Peyer's patch (tissue), 4 donors: Measurements from ENCODE around the gene PTPN13. TPM values are rescaled to one million over a fixed set of nuclear protein-coding genes. Genes with fewer than 3 reads are reported as not detected.

Experiments
- DNase-seq, 3 donors: peaks; one replicate each; pipeline ENCODE4 v3.0.0-alpha.2; 2017 to 2019
- H3K27ac ChIP-seq, 4 donors: fragments of 200-600 bp; sonication (generic); one replicate each; pipeline ENCODE4 v1.5.1; 2016 to 2019
- H3K27me3 ChIP-seq, 2 donors: fragments of 200-600 bp; sonication (generic); one replicate each; pipeline ENCODE4 v1.5.1; 2019
- H3K36me3 ChIP-seq, 3 donors: fragments of 200-600 bp; sonication (generic); one replicate each; pipeline ENCODE4 v1.5.1; 2016 to 2019
- H3K4me1 ChIP-seq, 4 donors: fragments of 200-600 bp; sonication (generic); one replicate each; pipeline ENCODE4 v1.5.1; 2016 to 2019
- H3K4me3 ChIP-seq, 4 donors: fragments of 200-600 bp; sonication (generic); 1 replicate in 3 of 4; 2 replicates in 1 of 4; pipeline ENCODE4 v1.5.1; 2016 to 2019; ENCODE audit warnings: mild to moderate bottlenecking in 1 of 4
- H3K9me3 ChIP-seq, 4 donors: fragments of 200-600 bp; sonication (generic); one replicate each; pipeline ENCODE4 v1.5.1; 2016 to 2019; ENCODE audit warnings: mild to moderate bottlenecking in 1 of 4
- CTCF ChIP-seq, 6 experiments: fragments of 450-650 bp in 4 of 6; fragments of 200-600 bp in 2 of 6; sonication (generic) in 1 of 6; IDR thresholded peaks; one replicate each; pipeline ENCODE4 v1.5.1; 2017 to 2019; ENCODE audit warnings: antibody characterized with exemption in 6 of 6, mild to moderate bottlenecking in 3 of 6, moderate library complexity in 1 of 6
- POLR2A ChIP-seq, 2 donors: fragments of 450-650 bp; IDR thresholded peaks; one replicate each; pipeline ENCODE4 v1.5.1; 2017; ENCODE audit warnings: antibody characterized with exemption in 2 of 2, mild to moderate bottlenecking in 2 of 2, moderate library complexity in 2 of 2
- total RNA-seq, 4 donors: library from RNA; depleted of rRNA; stranded (reverse); fragments of >200 nt; gene quantifications; one replicate each; pipeline ENCODE4 v1.1.0, GENCODE V29; 2016

Gene PTPN13
- total RNA-seq, 4 donors from 2014 or later = 2.9 to 14.9 (median 8.3) TPM

GRCh38 chr4:86633854-86634253 is 39.7 kb downstream of the PTPN13 start:
- no peaks in the 10 kb centered on the region for H3K9me3 ChIP-seq
- TF ChIP-seq POLR2A (IDR thresholded peaks at IDR 0.05) (no peak), CTCF (IDR thresholded peaks at IDR 0.05) (no peak)
- no peak for DNase-seq
- no peaks in the 10 kb centered on the region for H3K36me3 ChIP-seq
- H3K4me3 ChIP-seq = no peak overlapping the region
- H3K27ac ChIP-seq = no peak overlapping the region
- no peaks in the 10 kb centered on the region for H3K27me3 ChIP-seq
- no peaks in the 10 kb centered on the region for H3K4me1 ChIP-seq

GRCh38 chr4:86640469-86640868 is 46.4 kb downstream of the PTPN13 start:
- H3K27ac ChIP-seq = no peak overlapping the region
- H3K4me1 ChIP-seq = no peaks in the 10 kb centered on the region
- no peaks in the 10 kb centered on the region for H3K9me3 ChIP-seq
- no peaks in the 10 kb centered on the region for H3K27me3 ChIP-seq
- H3K36me3 ChIP-seq = no peaks in the 10 kb centered on the region
- no peak for DNase-seq
- TF ChIP-seq CTCF (IDR thresholded peaks at IDR 0.05) (no peak), POLR2A (IDR thresholded peaks at IDR 0.05) (no peak)
- H3K4me3 ChIP-seq = no peak overlapping the region

- no peaks in the 10 kb centered on the region for H3K36me3 ChIP-seq
- TF ChIP-seq CTCF (IDR thresholded peaks at IDR 0.05) = no peak
- TF ChIP-seq POLR2A (IDR thresholded peaks at IDR 0.05) = no peak
- no peak overlapping the region for H3K27ac ChIP-seq
- no peak overlapping the region for H3K4me3 ChIP-seq
- no peak for DNase-seq
- H3K4me1 ChIP-seq = no peaks in the 10 kb centered on the region
- no peaks in the 10 kb centered on the region for H3K27me3 ChIP-seq
- H3K9me3 ChIP-seq = no peaks in the 10 kb centered on the region
These were observed 47.5 kb downstream of the PTPN13 start for GRCh38 chr4:86641516-86642090.

GRCh38 chr4:86644892-86645291 is 50.8 kb downstream of the PTPN13 start:
- DNase-seq = no peak

GRCh38 chr4:86652332-86652932 is 58.3 kb downstream of the PTPN13 start:
- H3K27ac ChIP-seq = no peak overlapping the region
- DNase-seq = no peak
- TF ChIP-seq POLR2A (IDR thresholded peaks at IDR 0.05) (no peak), CTCF (IDR thresholded peaks at IDR 0.05) (no peak)
- H3K27me3 ChIP-seq = no peaks in the 10 kb centered on the region
- H3K4me3 ChIP-seq = no peak overlapping the region
- no peaks in the 10 kb centered on the region for H3K4me1 ChIP-seq
- H3K9me3 ChIP-seq = peaks cover 0 to 8% (median 0%) of the 10 kb centered on the region in 4 donors
- H3K36me3 ChIP-seq = no peaks in the 10 kb centered on the region

More at GRCh38 chr4:86644892-86645291, 50.8 kb downstream of the PTPN13 start:
- no peaks in the 10 kb centered on the region for H3K9me3 ChIP-seq
- no peaks in the 10 kb centered on the region for H3K36me3 ChIP-seq
- H3K4me3 ChIP-seq = no peak overlapping the region
- no peaks in the 10 kb centered on the region for H3K4me1 ChIP-seq
- TF ChIP-seq CTCF (IDR thresholded peaks at IDR 0.05) (no peak), POLR2A (IDR thresholded peaks at IDR 0.05) (no peak)
- H3K27me3 ChIP-seq = no peaks in the 10 kb centered on the region
- H3K27ac ChIP-seq = no peak overlapping the region
